A673 (cell line): Measurements from ENCODE around the gene PHKB. TPM values are rescaled to one million over a fixed set of nuclear protein-coding genes. Genes with fewer than 3 reads are reported as not detected.
A peak's percentile ranks its signal among the peaks of the same experiment; 100 is the strongest.

ENCODE experiments used
- BruUV-seq: library from RNA; stranded (reverse); fragments of 400-500 nt; replicated peaks from 2 replicates; lab custom pipeline; 2021; lab: Mats Ljungman, UMichigan
- CTCF ChIA-PET: fragments of 300-600 bp; sonication (Branson Sonifier 250); formaldehyde crosslinking; loops from one replicate; lab custom pipeline; 2022; ENCODE audit warnings: antibody characterized with exemption; lab: Charles Lee
- POLR2A ChIA-PET: fragments of 300-600 bp; sonication (Branson Sonifier 250); formaldehyde crosslinking; loops from one replicate; lab custom pipeline; 2022; ENCODE audit warnings: antibody characterized with exemption; ENCODE audit not compliant: low non-redundant PET; lab: Charles Lee
- DNase-seq: peaks from one replicate; pipeline ENCODE4 v3.0.0-alpha.2; 2015; ENCODE audit warnings: low spot score
- H3K27ac ChIP-seq: fragments of 200-600 bp; sonication (generic); 2 replicates; pipeline ENCODE4 v1.5.1; 2016; ENCODE audit warnings: mixed run types, low read depth, mild to moderate bottlenecking, mixed read lengths, antibody characterized with exemption, low read length; ENCODE audit not compliant: poor library complexity, severe bottlenecking
- H3K27me3 ChIP-seq: fragments of 200-600 bp; sonication (generic); replicated peaks from 2 replicates; pipeline ENCODE4 v1.6.1; 2017; ENCODE audit warnings: mixed run types, low read depth, mild to moderate bottlenecking, mixed read lengths, antibody characterized with exemption, low read length; ENCODE audit not compliant: insufficient read depth, poor library complexity
- H3K36me3 ChIP-seq: fragments of 200-600 bp; sonication (generic); 2 replicates; pipeline ENCODE4 v1.6.1; 2016; ENCODE audit warnings: mixed run types, mild to moderate bottlenecking, mixed read lengths, antibody characterized with exemption, low read length; ENCODE audit not compliant: insufficient read depth, poor library complexity, severe bottlenecking
- H3K4me1 ChIP-seq: fragments of 200-600 bp; sonication (generic); 2 replicates; pipeline ENCODE4 v1.6.1; 2017; ENCODE audit warnings: mixed run types, mild to moderate bottlenecking, mixed read lengths, antibody characterized with exemption, low read length; ENCODE audit not compliant: insufficient read depth, poor library complexity, severe bottlenecking
- H3K4me3 ChIP-seq: fragments of 200-600 bp; sonication (generic); 2 replicates; pipeline ENCODE4 v1.5.1; 2016; ENCODE audit warnings: low read depth, mixed run types, mild to moderate bottlenecking, mixed read lengths, low read length; ENCODE audit not compliant: poor library complexity, severe bottlenecking
- H3K9me3 ChIP-seq: fragments of 200-600 bp; sonication (generic); 2 replicates; pipeline ENCODE4 v1.6.1; 2016; ENCODE audit warnings: mixed run types, low read depth, mild to moderate bottlenecking, mixed read lengths, antibody characterized with exemption, low read length; ENCODE audit not compliant: poor library complexity, severe bottlenecking
- CTCF ChIP-seq: fragments of 300-800, 200-600 bp; sonication (generic); conservative IDR thresholded peaks from 2 replicates; pipeline ENCODE4 v1.5.1; 2017; ENCODE audit warnings: low read depth, mild to moderate bottlenecking, antibody characterized with exemption, low read length, moderate library complexity, mixed read lengths
- EZH2 ChIP-seq: fragments of 200-600 bp; sonication (generic); IDR thresholded peaks from 2 replicates; pipeline ENCODE4 v1.6.1; 2017; ENCODE audit warnings: borderline replicate concordance, low read depth, mild to moderate bottlenecking, mixed read lengths, antibody characterized with exemption, low read length; ENCODE audit not compliant: poor library complexity, severe bottlenecking
- intact Hi-C: fragments of 100-400 bp; cut with micrococcal nuclease; formaldehyde crosslinking; loops from one replicate; pipeline ENCODE4 v1.10.0; 2022; ENCODE audit not compliant: unreplicated experiment
- total RNA-seq: library from RNA; stranded (reverse); gene quantifications from 2 replicates; pipeline ENCODE4 v1.2.3, GENCODE V29; 2021

The PHKB gene
- total RNA-seq, 1 experiment from 2014 or later = 50.6 TPM

GRCh38 chr16:47640661-47641060 is 179.5 kb downstream of the PHKB start:
- H3K27me3 ChIP-seq = no peaks in the 10 kb centered on the region
- H3K4me1 ChIP-seq = peaks cover 4% of the 10 kb centered on the region
- no TSS peak for BruUV-seq
- intact Hi-C loops = no loop called here
- ChIA-PET CTCF (no interaction called here), POLR2A (no interaction called here)
- H3K36me3 ChIP-seq = no peaks in the 10 kb centered on the region
- no peak for TF ChIP-seq EZH2
- no peak for TF ChIP-seq CTCF
- H3K9me3 ChIP-seq = no peaks in the 10 kb centered on the region
- DNase-seq = no peak
- H3K27ac ChIP-seq = no peak overlapping the region
- no peak overlapping the region for H3K4me3 ChIP-seq

GRCh38 chr16:47643323-47644000 is 182.3 kb downstream of the PHKB start:
- ChIA-PET CTCF (no interaction called here), POLR2A (no interaction called here)
- Histone ChIP-seq H3K4me3 (no peak overlapping the region), H3K36me3 (no peaks in the 10 kb centered on the region), H3K27me3 (no peaks in the 10 kb centered on the region), H3K4me1 (peaks cover 4% of the 10 kb centered on the region), H3K27ac (no peak overlapping the region), H3K9me3 (no peaks in the 10 kb centered on the region)
- TF ChIP-seq CTCF (no peak), EZH2 (no peak)
- DNase-seq = peak; percentile 74
- intact Hi-C loops = no loop called here
- no TSS peak for BruUV-seq

- POLR2A ChIA-PET = no interaction called here
Measured at GRCh38 chr16:47644166-47644565, 183.0 kb downstream of the PHKB start.

More at GRCh38 chr16:47644166-47644565, 183.0 kb downstream of the PHKB start:
- H3K9me3 ChIP-seq = no peaks in the 10 kb centered on the region
- no peak for TF ChIP-seq EZH2
- no peak for TF ChIP-seq CTCF
- H3K36me3 ChIP-seq = no peaks in the 10 kb centered on the region
- BruUV-seq = no TSS peak
- H3K4me1 ChIP-seq = peaks cover 4% of the 10 kb centered on the region
- H3K27ac ChIP-seq = no peak overlapping the region
- intact Hi-C loops = no loop called here
- H3K27me3 ChIP-seq = no peaks in the 10 kb centered on the region
- peak; percentile 56 for DNase-seq
- H3K4me3 ChIP-seq = no peak overlapping the region
- CTCF ChIA-PET = no interaction called here
